Erythroblast (primary cell): ENCODE results near the gene TOMM22.

Experiments used
- GATA1 ChIP-seq: IDR thresholded peaks from 2 replicates; pipeline ENCODE4 v1.6.1; 2011; ENCODE audit warnings: low read depth, mild to moderate bottlenecking, control low read depth, low read length, moderate library complexity
- POLR2A ChIP-seq: IDR thresholded peaks from 2 replicates; pipeline ENCODE4 v1.6.1; 2011; ENCODE audit warnings: mild to moderate bottlenecking, low read length

GRCh38 chr22:38699784-38700183 lies 18.0 kb downstream of the TOMM22 start:
- TF ChIP-seq POLR2A (no peak), GATA1 (no peak)
